Pancreas (tissue), 10 donors: ENCODE measurements around the gene MAP1B. TPM values are rescaled to one million over a fixed set of nuclear protein-coding genes. Genes with fewer than 3 reads are reported as not detected.

Experiments used
- ATAC-seq, 4 donors: fragments of 200-7000 bp; cut with Tn5 transposase; one replicate each; pipeline versions ENCODE4 v1.8.0 to v1.9.1; 2020; ENCODE audit warnings: mild to moderate bottlenecking in 4 of 4, moderate library complexity in 4 of 4
- DNase-seq, 6 donors: peaks; one replicate each; pipeline ENCODE4 v3.0.0-alpha.2; 2020
- FAIRE-seq: peaks from 2 replicates; lab custom pipeline; 2012; peaks lifted over from hg19 to GRCh38; lab: Jason Lieb, UNC
- H3K27ac ChIP-seq, 4 donors: fragments of 200-600 bp; sonication (generic); 1 replicate in 3 of 4; 2 replicates in 1 of 4; pipeline versions ENCODE4 v1.5.0 to v1.8.0; 2020
- H3K27me3 ChIP-seq, 4 donors: fragments of 200-600 bp; one replicate each; pipeline ENCODE4 v1.8.0; 2021
- H3K36me3 ChIP-seq, 3 donors: fragments of 200-600 bp; sonication (generic) in 1 of 3; one replicate each; pipeline versions ENCODE4 v1.5.0 to v1.8.0; 2020 to 2021
- H3K4me1 ChIP-seq, 3 donors: fragments of 200-600 bp; one replicate each; pipeline ENCODE4 v1.8.0; 2021
- H3K4me3 ChIP-seq, 4 donors: fragments of 200-600 bp; sonication (generic) in 2 of 4; one replicate each; pipeline versions ENCODE4 v1.5.0 to v1.8.0; 2020 to 2021
- H3K9me3 ChIP-seq, 4 donors: fragments of 200-600 bp; one replicate each; pipeline ENCODE4 v1.8.0; 2021
- CTCF ChIP-seq, 4 donors: fragments of 200-600 bp; sonication (generic) in 3 of 4; IDR thresholded peaks; one replicate each; pipeline versions ENCODE4 v1.5.0 to v1.8.0; 2021; ENCODE audit warnings: antibody characterized with exemption in 4 of 4
- WGBS, 2 donors: extraction: QIAGEN DNeasy Blood & Tissue Kit; methylation state at CpG; one replicate each; pipeline ENCODE4 v1.1.7; 2013; 5-methylcytosine and 5-hydroxymethylcytosine counted together
- intact Hi-C, 3 donors: fragments of 100-400 bp; cut with DNase I; formaldehyde crosslinking; loops; one replicate each; pipeline versions ENCODE4 v1.11.1 to v1.14.2; 2022
- polyA plus RNA-seq, 2 donors: library from polyadenylated mRNA; stranded (reverse); fragments of 200-250 nt; gene quantifications; one replicate each; pipeline ENCODE4 v1.2.3, GENCODE V29; 2013
- total RNA-seq, 6 donors: library from RNA; stranded (reverse); fragmentation: NEBNext Ultra II Directional in 4 of 6; extraction: Animal tissue kit (Norgen Biotek cat#: 25700) in 4 of 6; gene quantifications; one replicate each; pipeline versions ENCODE4 v1.2.1 to v1.2.4, GENCODE V29; 2021 to 2023
- donor health status: healthy with polysubstance abuse.
- donor health status: DM: no; HTN: no; CAD: no; lungs with moderate emphysema.
- donor health status: DM: no; HTN: no; CAD: no.
- donor health status: control.
- donor health status: control.
- donor health status: Bipolar disorder and iron deficiency.
- donor health status: DM: yes; HTN: yes; CAD: no.
- donor health status: DM: no; HTN: no; CAD: no.
- donor health status: DM: no; HTN: no; CAD: no.
- donor health status: DM: yes; HTN: yes; CAD: no.

MAP1B gene
- total and polyA plus RNA-seq, 8 donors = 2.4 to 16.8 (median 5.4) TPM

GRCh38 chr5:72187388-72188075, 80.3 kb downstream of the MAP1B start:
- Histone ChIP-seq H3K4me3 (no peak overlapping the region), H3K9me3 (no peaks in the 10 kb centered on the region), H3K4me1 (no peaks in the 10 kb centered on the region), H3K36me3 (no peaks in the 10 kb centered on the region), H3K27me3 (no peaks in the 10 kb centered on the region), H3K27ac (no peak overlapping the region)
- FAIRE-seq (no peak), ATAC-seq (no peak), DNase-seq (no peak)
- 66 to 80% methylated on average over 5 of the region's 5 CpGs for WGBS, 2 donors
- no peak for TF ChIP-seq CTCF (IDR thresholded peaks at IDR 0.05)
- intact Hi-C loops = no loop called here

GRCh38 chr5:72188166-72188565, 80.9 kb downstream of the MAP1B start:
- no peaks in the 10 kb centered on the region for H3K36me3 ChIP-seq
- DNase-seq (no peak), FAIRE-seq (no peak), ATAC-seq (no peak)
- no peak for TF ChIP-seq CTCF (IDR thresholded peaks at IDR 0.05)
- H3K27ac ChIP-seq = no peak overlapping the region
- H3K4me1 ChIP-seq = no peaks in the 10 kb centered on the region
- intact Hi-C loops = no loop called here
- H3K27me3 ChIP-seq = peaks cover 0 to 2% (median 0%) of the 10 kb centered on the region in 4 donors
- H3K9me3 ChIP-seq = no peaks in the 10 kb centered on the region
- WGBS, 2 donors = 79 to 87% methylated on average over 2 of the region's 2 CpGs
- H3K4me3 ChIP-seq = no peak overlapping the region

- peaks cover 0 to 4% (median 0%) of the 10 kb centered on the region in 4 donors for H3K27me3 ChIP-seq
- H3K4me1 ChIP-seq = no peaks in the 10 kb centered on the region
- DNase-seq (no peak), FAIRE-seq (no peak), ATAC-seq (no peak)
- no peak overlapping the region for H3K27ac ChIP-seq
- no peak overlapping the region for H3K4me3 ChIP-seq
- intact Hi-C loops = no loop called here
- H3K36me3 ChIP-seq = no peaks in the 10 kb centered on the region
- no peaks in the 10 kb centered on the region for H3K9me3 ChIP-seq
- WGBS, 2 donors = 85 to 94% methylated on average over 2 of the region's 2 CpGs
- no peak for TF ChIP-seq CTCF (IDR thresholded peaks at IDR 0.05)
Measured at GRCh38 chr5:72189146-72189545, 81.9 kb downstream of the MAP1B start.

GRCh38 chr5:72191404-72191803, 84.1 kb downstream of the MAP1B start:
- no peak overlapping the region for H3K4me3 ChIP-seq
- H3K9me3 ChIP-seq = no peaks in the 10 kb centered on the region
- H3K27ac ChIP-seq = no peak overlapping the region
- FAIRE-seq (no peak), ATAC-seq (no peak), DNase-seq (no peak)
- H3K27me3 ChIP-seq = peaks cover 0 to 4% (median 0%) of the 10 kb centered on the region in 4 donors
- 68 to 82% methylated on average over 3 of the region's 3 CpGs for WGBS, 2 donors
- intact Hi-C loops = no loop called here
- TF ChIP-seq CTCF (IDR thresholded peaks at IDR 0.05) = no peak
- no peaks in the 10 kb centered on the region for H3K4me1 ChIP-seq
- H3K36me3 ChIP-seq = no peaks in the 10 kb centered on the region

- H3K4me3 ChIP-seq = no peak overlapping the region
- 85 to 86% methylated on average over 6 of the region's 6 CpGs for WGBS, 2 donors
- TF ChIP-seq CTCF (IDR thresholded peaks at IDR 0.05) = no peak
- H3K27me3 ChIP-seq = peaks cover 0 to 4% (median 0%) of the 10 kb centered on the region in 4 donors
- no peaks in the 10 kb centered on the region for H3K9me3 ChIP-seq
- intact Hi-C loops = no loop called here
- DNase-seq = no peak
- no peak for ATAC-seq
- H3K4me1 ChIP-seq = no peaks in the 10 kb centered on the region
- FAIRE-seq = no peak
- H3K36me3 ChIP-seq = no peaks in the 10 kb centered on the region
- H3K27ac ChIP-seq = no peak overlapping the region
Measured at GRCh38 chr5:72194846-72195245, 87.6 kb downstream of the MAP1B start.
